SK-N-SH (cell line): ENCODE measurements around the gene ZNF280D.

Experiments used
- CTCF ChIP-seq: fragments of 200-600 bp; sonication (generic); IDR thresholded peaks from 2 replicates; pipeline ENCODE4 v1.6.1; 2017; ENCODE audit warnings: antibody characterized with exemption, mild to moderate bottlenecking, moderate library complexity
- EZH2phosphoT487 ChIP-seq: fragments of 200-600 bp; sonication (generic); IDR thresholded peaks from 2 replicates; pipeline ENCODE4 v1.6.1; 2017; ENCODE audit warnings: low read depth, mixed run types, mild to moderate bottlenecking, antibody characterized with exemption, moderate library complexity, borderline replicate concordance
- GATA2 ChIP-seq: sonication (generic); formaldehyde crosslinking; IDR thresholded peaks from 2 replicates; pipeline ENCODE4 v1.5.0; 2020; ENCODE audit warnings: mild to moderate bottlenecking, missing genetic modification reagents
- NFIC ChIP-seq: IDR thresholded peaks from 2 replicates; pipeline ENCODE4 v1.4.0; 2012; ENCODE audit warnings: borderline replicate concordance
- SMC3 ChIP-seq: IDR thresholded peaks from 2 replicates; pipeline ENCODE4 v1.6.1; 2012; ENCODE audit warnings: low read depth, low read length, improper control_type of control experiment

- TF ChIP-seq GATA2 = no peak
- TF ChIP-seq SMC3 = no peak
- no peak for TF ChIP-seq NFIC
- TF ChIP-seq EZH2phosphoT487 = no peak
- TF ChIP-seq CTCF = no peak; the same call in 1 of the 2 replicates
These were observed 6.8 kb upstream of the ZNF280D start for GRCh38 chr15:56739964-56740640.
